ENCODE measurements around the gene RASGEF1B.

The RASGEF1B gene

GRCh38 chr4:81446634-81447033, 25.1 kb downstream of the RASGEF1B start:
- H3K4me3 ChIP-seq (ENCODE audit: low read length): no peak overlapping the region
- TF ChIP-seq CTCF (conservative IDR thresholded peaks at IDR 0.05; ENCODE audit: low read length): no peak
- no peak for DNase-seq (ENCODE audit: low read depth)

GRCh38 chr4:81445196-81445595, 26.5 kb downstream of the RASGEF1B start:
- no peak for TF ChIP-seq CTCF (conservative IDR thresholded peaks at IDR 0.05; ENCODE audit: low read length)
- H3K4me3 ChIP-seq (ENCODE audit: low read length): no peak overlapping the region
- DNase-seq (ENCODE audit: low read depth): no peak

GRCh38 chr4:81442484-81443085, 29.1 kb downstream of the RASGEF1B start:
- no peak for DNase-seq (ENCODE audit: low read depth)
- no peak for TF ChIP-seq CTCF (conservative IDR thresholded peaks at IDR 0.05; ENCODE audit: low read length)
- no peak overlapping the region for H3K4me3 ChIP-seq (ENCODE audit: low read length)

- DNase-seq (ENCODE audit: low read depth): no peak
- H3K4me3 ChIP-seq (ENCODE audit: low read length): no peak overlapping the region
- TF ChIP-seq CTCF (conservative IDR thresholded peaks at IDR 0.05; ENCODE audit: low read length): no peak
These were observed 30.8 kb downstream of the RASGEF1B start for GRCh38 chr4:81440949-81441348.

- DNase-seq (ENCODE audit: low read depth): no peak
- H3K4me3 ChIP-seq (ENCODE audit: low read length): no peak overlapping the region
- TF ChIP-seq CTCF (conservative IDR thresholded peaks at IDR 0.05; ENCODE audit: low read length): no peak
These were observed 34.6 kb downstream of the RASGEF1B start for GRCh38 chr4:81436941-81437574.

GRCh38 chr4:81436096-81436495, 35.6 kb downstream of the RASGEF1B start:
- TF ChIP-seq CTCF (conservative IDR thresholded peaks at IDR 0.05; ENCODE audit: low read length): no peak
- no peak overlapping the region for H3K4me3 ChIP-seq (ENCODE audit: low read length)
- no peak for DNase-seq (ENCODE audit: low read depth)

GRCh38 chr4:81432825-81433224, 38.9 kb downstream of the RASGEF1B start:
- DNase-seq (ENCODE audit: low read depth): no peak
- H3K4me3 ChIP-seq (ENCODE audit: low read length): no peak overlapping the region
- TF ChIP-seq CTCF (conservative IDR thresholded peaks at IDR 0.05; ENCODE audit: low read length): no peak

Measured in AG10803 (cell line).